Stimulated activated CD8-positive, alpha-beta memory T cell treated with anti-CD3 and anti-CD28 coated beads, Interleukin-7, amount 100 ng/mL, for 4 hours (primary cell): ENCODE results near the gene HNRNPH2.

ENCODE experiments used
- DNase-seq, 2 donors: peaks; one replicate each; pipeline ENCODE4 v3.0.0-alpha.2; 2020; ENCODE audit warnings: low read depth in 2 of 2

HNRNPH2 gene

GRCh38 chrX:101460669-101461068, 52.6 kb downstream of the HNRNPH2 start:
- no peak for DNase-seq

GRCh38 chrX:101462892-101463291, 54.9 kb downstream of the HNRNPH2 start:
- DNase-seq = no peak
